Vagina (tissue), 2 donors: ENCODE data around the gene DCST2.

Experiments used
- CTCF ChIP-seq, 3 experiments: fragments of 450-650 bp in 2 of 3; fragments of 200-600 bp in 1 of 3; sonication (generic) in 1 of 3; IDR thresholded peaks; one replicate each; pipeline ENCODE4 v1.5.1; 2017 to 2019; ENCODE audit warnings: antibody characterized with exemption in 3 of 3, mild to moderate bottlenecking in 2 of 3, moderate library complexity in 2 of 3
- POLR2A ChIP-seq, 2 donors: fragments of 450-650 bp; IDR thresholded peaks; one replicate each; pipeline ENCODE4 v1.6.1; 2017; ENCODE audit warnings: antibody characterized with exemption in 2 of 2, mild to moderate bottlenecking in 2 of 2, moderate library complexity in 2 of 2
- POLR2AphosphoS5 ChIP-seq, 2 donors: sonication (generic); formaldehyde crosslinking; IDR thresholded peaks; one replicate each; pipeline ENCODE4 v1.9.0; 2017; ENCODE audit warnings: antibody characterized with exemption in 2 of 2, mild to moderate bottlenecking in 2 of 2, low read depth in 1 of 2; ENCODE audit not compliant: insufficient read depth in 1 of 2

DNA sequence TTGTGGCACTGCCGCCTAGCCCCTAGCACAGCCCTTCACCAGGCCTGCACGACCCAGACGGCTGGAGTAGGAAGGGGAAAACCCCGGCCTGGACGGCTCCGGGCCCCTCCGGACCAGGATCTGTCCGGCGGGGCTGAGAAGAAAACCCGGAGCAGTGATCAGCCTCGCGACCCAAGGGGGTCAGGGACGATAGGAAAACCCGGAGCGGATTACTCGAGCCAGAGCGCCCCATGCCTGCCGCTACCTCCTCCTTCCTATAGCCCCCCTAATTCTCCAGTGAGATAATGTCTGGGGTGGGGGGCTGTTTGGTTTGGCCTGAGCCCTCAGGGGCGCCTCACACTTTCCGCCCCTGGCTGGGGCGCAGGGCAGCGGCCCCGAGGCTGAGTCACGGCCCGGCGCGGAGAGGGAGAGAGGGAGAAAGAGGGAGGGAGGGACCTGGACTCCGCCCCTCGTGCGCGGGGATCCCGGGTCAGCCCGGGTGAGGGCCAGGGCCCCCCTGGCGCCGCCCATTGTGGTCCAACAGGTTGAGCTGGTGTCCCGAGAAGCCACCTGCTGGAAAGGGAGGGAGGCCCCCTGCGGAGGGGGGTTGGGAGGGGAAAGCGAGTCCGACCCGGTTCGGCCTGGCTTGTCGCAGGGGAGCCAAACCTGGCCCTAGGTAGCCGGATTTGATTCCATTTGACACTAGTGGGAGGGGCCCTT, 32.7 kb downstream of the DCST2 start:
- peak in 2 of 3 experiments; percentile 3 to 56 for TF ChIP-seq CTCF (IDR thresholded peaks at IDR 0.05)
- TF ChIP-seq POLR2A (IDR thresholded peaks at IDR 0.05) = peak in 1 of 2 donors; percentile 80
- peak; percentile 88 to 97 for TF ChIP-seq POLR2AphosphoS5 (IDR thresholded peaks at IDR 0.05; ENCODE audit: insufficient read depth in 1 of 2, low read depth in 1 of 2)
